HCT116 (cell line): ENCODE data around the gene C11orf91. TPM values are rescaled to one million over a fixed set of nuclear protein-coding genes. Genes with fewer than 3 reads are reported as not detected.

ENCODE experiments used
- ATAC-seq: fragments of 200-7000 bp; cut with Tn5 transposase; 2 replicates; pipeline ENCODE4 v1.9.1; 2020; ENCODE audit warnings: mild to moderate bottlenecking, moderate library complexity
- BruUV-seq: library from RNA; stranded (reverse); fragments of 400-500 nt; replicated peaks from 2 replicates; lab custom pipeline; 2021; lab: Mats Ljungman, UMichigan
- CTCF ChIA-PET: fragments of 300-600 bp; sonication (Branson Sonifier 250); formaldehyde crosslinking; loops from one replicate; lab custom pipeline; 2021; ENCODE audit warnings: antibody characterized with exemption; lab: Charles Lee
- POLR2A ChIA-PET: fragments of 300-600, 350-600 bp; sonication (Branson Sonifier 250); formaldehyde crosslinking; loops from one replicate; lab custom pipeline; 2021; ENCODE audit warnings: antibody characterized with exemption; lab: Charles Lee
- RAD21 ChIA-PET, 2 experiments: fragments of 300-600 bp; sonication (Branson Sonifier 250); formaldehyde crosslinking; loops; one replicate each; lab custom pipeline; 2023; ENCODE audit warnings: low total read pairs in 2 of 2; ENCODE audit not compliant: uncharacterized antibody in 2 of 2, unreplicated experiment in 2 of 2, low non-redundant PET in 1 of 2; lab: Charles Lee
- DNase-seq: peaks from one replicate; pipeline ENCODE4 v3.0.0-alpha.2; 2010; ENCODE audit warnings: low read depth, low spot score
- H2AFZ ChIP-seq: fragments of 200-600 bp; shearing (Covaris generic), sonication (generic); 2 replicates; pipeline ENCODE4 v1.6.1; 2017; ENCODE audit warnings: low read depth, mixed run types, mixed read lengths, antibody characterized with exemption, low read length; ENCODE audit not compliant: poor library complexity, severe bottlenecking
- H3K27ac ChIP-seq: 2 replicates; pipeline ENCODE4 v1.5.1; 2012; ENCODE audit warnings: low read depth, low read length
- H3K27me3 ChIP-seq: fragments of 200-600 bp; sonication (generic); 2 replicates; pipeline ENCODE4 v1.6.1; 2016; ENCODE audit warnings: mixed run types, low read length, mixed read lengths; ENCODE audit not compliant: insufficient read depth
- H3K36me3 ChIP-seq, 2 experiments: fragments of 200-500 bp in 1 of 2; fragments of 200-600 bp in 1 of 2; sonication (Bioruptor generic) in 1 of 2; sonication (generic) in 1 of 2; 2 replicates each; pipeline versions ENCODE4 v1.5.1 to v1.6.1; 2014 to 2016; ENCODE audit warnings: low read length in 2 of 2, inconsistent platforms in 1 of 2, mixed read lengths in 1 of 2, mixed run types in 1 of 2; ENCODE audit not compliant: insufficient read depth in 2 of 2, control insufficient read depth in 1 of 2
- H3K4me1 ChIP-seq, 2 experiments: fragments of 200-600 bp in 1 of 2; sonication (generic) in 1 of 2; 2 replicates each; pipeline versions ENCODE4 v1.5.1 to v1.6.1; 2012 to 2017; ENCODE audit warnings: low read length in 2 of 2, inconsistent platforms in 1 of 2, mild to moderate bottlenecking in 1 of 2, mixed read lengths in 1 of 2, mixed run types in 1 of 2, moderate library complexity in 1 of 2; ENCODE audit not compliant: insufficient read depth in 2 of 2, control insufficient read depth in 1 of 2
- H3K4me2 ChIP-seq: fragments of 200-600 bp; sonication (generic); 2 replicates; pipeline ENCODE4 v1.6.1; 2017; ENCODE audit warnings: mixed run types, low read length, mixed read lengths
- H3K4me3 ChIP-seq, 2 experiments: fragments of 200-600 bp in 1 of 2; sonication (generic) in 1 of 2; replicated peaks in 1 of 2; 2 replicates each; pipeline ENCODE4 v1.5.1; 2011 to 2016; ENCODE audit warnings: low read length in 2 of 2, control low read depth in 1 of 2, low read depth in 1 of 2, mild to moderate bottlenecking in 1 of 2, mixed read lengths in 1 of 2, mixed run types in 1 of 2
- H3K79me2 ChIP-seq: fragments of 200-600 bp; sonication (generic); 2 replicates; pipeline ENCODE4 v1.6.1; 2017; ENCODE audit warnings: mild to moderate bottlenecking, mixed run types, low read length, moderate library complexity, mixed read lengths; ENCODE audit not compliant: insufficient read depth
- H3K9ac ChIP-seq: fragments of 200-600 bp; sonication (generic); 2 replicates; pipeline ENCODE4 v1.6.1; 2016; ENCODE audit warnings: low read length, mixed read lengths
- H3K9me2 ChIP-seq: fragments of 200-600 bp; sonication (generic), shearing (Covaris generic); 2 replicates; pipeline ENCODE4 v1.6.1; 2017; ENCODE audit warnings: mixed run types, mild to moderate bottlenecking, moderate library complexity; ENCODE audit not compliant: insufficient read depth
- H3K9me3 ChIP-seq, 2 experiments: fragments of 200-500 bp in 1 of 2; fragments of 200-600 bp in 1 of 2; sonication (Bioruptor generic) in 1 of 2; sonication (generic) in 1 of 2; 2 replicates each; pipeline ENCODE4 v1.6.1; 2014 to 2017; ENCODE audit warnings: low read length in 2 of 2, mixed read lengths in 2 of 2, inconsistent platforms in 1 of 2, low read depth in 1 of 2, mild to moderate bottlenecking in 1 of 2, mixed run types in 1 of 2, moderate library complexity in 1 of 2; ENCODE audit not compliant: control insufficient read depth in 1 of 2, insufficient read depth in 1 of 2
- H4K20me1 ChIP-seq: fragments of 200-600 bp; sonication (generic), shearing (Covaris generic); 2 replicates; pipeline ENCODE4 v1.6.1; 2017; ENCODE audit warnings: mixed run types, mild to moderate bottlenecking, moderate library complexity; ENCODE audit not compliant: insufficient read depth
- CEBPB ChIP-seq: IDR thresholded peaks from 2 replicates; pipeline ENCODE4 v1.6.1; 2012; ENCODE audit warnings: low read depth
- CTCF ChIP-seq, 3 experiments: fragments of 200-600 bp in 1 of 3; sonication (generic) in 1 of 3; IDR thresholded peaks in 2 of 3; conservative IDR thresholded peaks in 1 of 3; 2 replicates each; pipeline ENCODE4 v1.5.1; 2012 to 2017; ENCODE audit warnings: low read depth in 2 of 3, low read length in 2 of 3, antibody characterized with exemption in 1 of 3, borderline replicate concordance in 1 of 3, control low read depth in 1 of 3, mild to moderate bottlenecking in 1 of 3, mixed read lengths in 1 of 3, mixed run types in 1 of 3, moderate library complexity in 1 of 3; ENCODE audit not compliant: insufficient read depth in 1 of 3
- EZH2 ChIP-seq: fragments of 200-600 bp; sonication (generic); IDR thresholded peaks from 2 replicates; pipeline ENCODE4 v1.6.1; 2017; ENCODE audit warnings: antibody characterized with exemption, mixed run types
- TCF7L2 ChIP-seq: IDR thresholded peaks from 2 replicates; pipeline ENCODE4 v1.7.0; 2011; ENCODE audit warnings: borderline replicate concordance, inconsistent platforms; ENCODE audit not compliant: insufficient read depth, insufficient read length; ENCODE audit errors: extremely low read depth
- intact Hi-C: fragments of 100-400 bp; cut with micrococcal nuclease; formaldehyde crosslinking; loops from 2 replicates; pipeline ENCODE4 v1.10.0; 2022
- total RNA-seq: library from RNA; stranded (reverse); gene quantifications from one replicate; pipeline ENCODE4 v1.2.1, GENCODE V29; 2021; ENCODE audit not compliant: unreplicated experiment

C11orf91 gene
- total RNA-seq, 1 experiment from 2014 or later, result 0.54 TPM

GRCh38 chr11:33706546-33706945 is 5.9 kb upstream of the C11orf91 start:
- Histone ChIP-seq H3K9me2 (no peaks in the 10 kb centered on the region), H3K27ac (no peak overlapping the region), H3K4me3 (no peak overlapping the region), H3K36me3 (peaks cover 17 to 29% of the 10 kb centered on the region in 2 experiments), H3K4me2 (no peak overlapping the region), H3K27me3 (no peaks in the 10 kb centered on the region), H3K79me2 (no peaks in the 10 kb centered on the region; the same call in 1 of the 2 replicates), H3K9me3 (no peaks in the 10 kb centered on the region), H3K9ac (no peak overlapping the region), H3K4me1 (peaks cover 5 to 43% of the 10 kb centered on the region in 2 experiments; a peak in 3 of 4 replicates)
- BruUV-seq, result no TSS peak
- intact Hi-C loops, result no loop called here
- POLR2A ChIA-PET, result interaction anchor here (0.8 kb wide), 1 partner anchor 30 kb away, joined by 3 read pairs; no protein-coding TSS in a partner anchor
- no peak for DNase-seq
- no peak for ATAC-seq
- TF ChIP-seq CTCF (IDR thresholded peaks at IDR 0.05 in 2 of 3, conservative IDR thresholded peaks at IDR 0.05 in 1 of 3; ENCODE audit: borderline replicate concordance in 1 of 3, insufficient read depth in 1 of 3, low read depth in 2 of 3, low read length in 2 of 3), result no peak
- no peak for TF ChIP-seq CEBPB
- TF ChIP-seq EZH2, result no peak
- TF ChIP-seq TCF7L2, result no peak
- TF ChIP-seq, all 23 proteins: peak for 0
- H4K20me1 ChIP-seq, result no peaks in the 10 kb centered on the region; the same call in 1 of the 2 replicates
- RAD21 ChIA-PET, result no interaction called here
- CTCF ChIA-PET, result interaction anchor here (1.4 to 3.7 kb wide), 2 partner anchors 9 to 36 kb away, joined by 4 to 15 read pairs; no protein-coding TSS in a partner anchor
- no peak overlapping the region for H2AFZ ChIP-seq
